Heart left ventricle (tissue), 16 donors: ENCODE results near the gene SETD3. TPM values are rescaled to one million over a fixed set of nuclear protein-coding genes. Genes with fewer than 3 reads are reported as not detected.

ENCODE experiments used
- ATAC-seq, 4 donors: fragments of 200-7000 bp; cut with Tn5 transposase; one replicate each; pipeline ENCODE4 v1.9.1; 2020 to 2022; ENCODE audit warnings: moderate library complexity in 4 of 4, mild to moderate bottlenecking in 3 of 4, moderate number of reproducible peaks in 1 of 4
- DNase-seq, 5 donors: peaks; one replicate each; pipeline ENCODE4 v3.0.0-alpha.2; 2020
- H3K27ac ChIP-seq, 12 donors: fragments of 200-600 bp; sonication (generic) in 4 of 12; one replicate each; pipeline versions ENCODE4 v1.5.0 to v1.8.0; 2016 to 2022; ENCODE audit warnings: mild to moderate bottlenecking in 2 of 12
- H3K27me3 ChIP-seq, 9 donors: fragments of 200-600 bp; sonication (generic) in 2 of 9; one replicate each; pipeline versions ENCODE4 v1.5.1 to v1.8.0; 2016 to 2022; ENCODE audit warnings: mild to moderate bottlenecking in 3 of 9
- H3K36me3 ChIP-seq, 9 donors: fragments of 200-600 bp; sonication (generic) in 2 of 9; one replicate each; pipeline versions ENCODE4 v1.5.0 to v1.8.0; 2018 to 2022; ENCODE audit warnings: mild to moderate bottlenecking in 2 of 9
- H3K4me1 ChIP-seq, 12 donors: fragments of 200-600 bp; sonication (generic) in 4 of 12; one replicate each; pipeline versions ENCODE4 v1.5.0 to v1.8.0; 2016 to 2022; ENCODE audit warnings: mild to moderate bottlenecking in 3 of 12
- H3K4me3 ChIP-seq, 12 donors: fragments of 200-600 bp; sonication (generic) in 4 of 12; one replicate each; pipeline versions ENCODE4 v1.5.0 to v1.8.0; 2017 to 2022; ENCODE audit warnings: mild to moderate bottlenecking in 9 of 12, moderate library complexity in 4 of 12
- H3K9me3 ChIP-seq, 12 donors: fragments of 200-600 bp; sonication (generic) in 4 of 12; one replicate each; pipeline versions ENCODE4 v1.5.0 to v1.8.0; 2016 to 2022; ENCODE audit warnings: mild to moderate bottlenecking in 1 of 12
- POLR2A ChIP-seq, 2 donors: fragments of 450-650 bp; IDR thresholded peaks; one replicate each; pipeline ENCODE4 v1.6.1; 2017; ENCODE audit warnings: antibody characterized with exemption in 2 of 2, mild to moderate bottlenecking in 2 of 2, moderate library complexity in 2 of 2
- WGBS, 4 donors: extraction: QIAGEN DNeasy Blood & Tissue Kit in 2 of 4; methylation state at CpG; one replicate each; pipeline versions ENCODE4 v1.1.5 to v1.1.7; 2013 to 2018; 5-methylcytosine and 5-hydroxymethylcytosine counted together
- intact Hi-C, 10 donors: fragments of 100-400 bp; cut with DNase I; formaldehyde crosslinking; loops; one replicate each; pipeline versions ENCODE4 v1.11.1 to v1.14.2; 2022
- polyA plus RNA-seq, 2 donors: library from polyadenylated mRNA; stranded (reverse); fragments of 200-250 nt; gene quantifications; one replicate each; pipeline ENCODE4 v1.2.3, GENCODE V29; 2013
- total RNA-seq, 9 donors: library from RNA; depleted of rRNA in 2 of 9; stranded (reverse); fragments of >200 nt in 2 of 9; fragmentation: NEBNext Ultra II Directional in 3 of 9; extraction: Animal tissue kit (Norgen Biotek cat#: 25700) in 3 of 9; gene quantifications; one replicate each; pipeline versions ENCODE4 v1.1.0 to v1.2.4, GENCODE V29; 2016 to 2023
- TF ChIP-seq, protein P1 (sequence below), 12 donors: fragments of 200-600 bp; sonication (generic) in 4 of 12; IDR thresholded peaks; one replicate each; pipeline versions ENCODE4 v1.5.0 to v1.8.0; 2018 to 2022; ENCODE audit warnings: antibody characterized with exemption in 12 of 12, mild to moderate bottlenecking in 5 of 12
- donor health status: ischemic (EF 13 %, LVEDD 7.1; RV severe dilation, severe dysfunction).
- donor health status: healthy with polysubstance abuse.
- donor health status: DM: no; HTN: yes; CAD: no.
- donor health status: DM: no; HTN: no; CAD: no.
- donor health status: ischemic (EF 25% LVEDD 6.9; RV normal size, moderate dysfunction).
- donor health status: ischemic (EF 25% LVEDD 5.7; RV mildly dilated, moderate dysfunction).
- donor health status: healthy.
- donor health status: DM: yes; HTN: yes; CAD: no.
- donor health status: ischemic (EF 35%, LVEDD 5.7; RV mildly dilated, moderate dysfunction).
- donor health status: nonischemic (EF 11% LVEDD 7.7; RV severe dilation, severe dysfunction).
- donor health status: DM: yes; HTN: yes; CAD: no.
- donor health status: PGD.
- donor health status: ischemic (EF 29% LVEDD 5.4; RV normal size, mild dysfunction).
- donor health status: nonischemic (EF 23%, LVEDD 6.1; RV moderate dilation, normal function).

SETD3 gene
- total and polyA plus RNA-seq, 11 donors, result 49.7 to 130 (median 92.6) TPM

- no peak for TF ChIP-seq POLR2A (IDR thresholded peaks at IDR 0.05)
- TF ChIP-seq, protein P1, sequence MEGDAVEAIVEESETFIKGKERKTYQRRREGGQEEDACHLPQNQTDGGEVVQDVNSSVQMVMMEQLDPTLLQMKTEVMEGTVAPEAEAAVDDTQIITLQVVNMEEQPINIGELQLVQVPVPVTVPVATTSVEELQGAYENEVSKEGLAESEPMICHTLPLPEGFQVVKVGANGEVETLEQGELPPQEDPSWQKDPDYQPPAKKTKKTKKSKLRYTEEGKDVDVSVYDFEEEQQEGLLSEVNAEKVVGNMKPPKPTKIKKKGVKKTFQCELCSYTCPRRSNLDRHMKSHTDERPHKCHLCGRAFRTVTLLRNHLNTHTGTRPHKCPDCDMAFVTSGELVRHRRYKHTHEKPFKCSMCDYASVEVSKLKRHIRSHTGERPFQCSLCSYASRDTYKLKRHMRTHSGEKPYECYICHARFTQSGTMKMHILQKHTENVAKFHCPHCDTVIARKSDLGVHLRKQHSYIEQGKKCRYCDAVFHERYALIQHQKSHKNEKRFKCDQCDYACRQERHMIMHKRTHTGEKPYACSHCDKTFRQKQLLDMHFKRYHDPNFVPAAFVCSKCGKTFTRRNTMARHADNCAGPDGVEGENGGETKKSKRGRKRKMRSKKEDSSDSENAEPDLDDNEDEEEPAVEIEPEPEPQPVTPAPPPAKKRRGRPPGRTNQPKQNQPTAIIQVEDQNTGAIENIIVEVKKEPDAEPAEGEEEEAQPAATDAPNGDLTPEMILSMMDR (IDR thresholded peaks at IDR 0.05), result no peak
- no peaks in the 10 kb centered on the region for H3K9me3 ChIP-seq
- H3K4me3 ChIP-seq, result no peak overlapping the region
- no peak overlapping the region for H3K27ac ChIP-seq
- intact Hi-C loops, result no loop called here
- peaks cover 0 to 71% (median 38%) of the 10 kb centered on the region in 12 donors for H3K4me1 ChIP-seq
- ATAC-seq (no peak), DNase-seq (no peak)
- H3K27me3 ChIP-seq, result no peaks in the 10 kb centered on the region
- H3K36me3 ChIP-seq, result no peaks in the 10 kb centered on the region
- WGBS, 4 donors, result 87 to 95% (median 89%) methylated on average over 7 of the region's 7 CpGs
Measured at GRCh38 chr14:99471731-99472130, 8.9 kb downstream of the SETD3 start.

GRCh38 chr14:99468836-99469592 is 11.6 kb downstream of the SETD3 start:
- Histone ChIP-seq H3K4me3 (no peak overlapping the region), H3K4me1 (peaks cover 0 to 49% (median 25%) of the 10 kb centered on the region in 12 donors), H3K9me3 (no peaks in the 10 kb centered on the region), H3K36me3 (peaks cover 0 to 18% (median 16%) of the 10 kb centered on the region in 9 donors), H3K27ac (no peak overlapping the region), H3K27me3 (no peaks in the 10 kb centered on the region)
- no peak for DNase-seq
- TF ChIP-seq, protein P1 (IDR thresholded peaks at IDR 0.05), result no peak
- TF ChIP-seq POLR2A (IDR thresholded peaks at IDR 0.05), result no peak
- intact Hi-C loops, result no loop called here
- no peak for ATAC-seq
- WGBS, 4 donors, result 67 to 78% (median 73%) methylated on average over 8 of the region's 8 CpGs

- H3K4me1 ChIP-seq, result peaks cover 0 to 48% (median 21%) of the 10 kb centered on the region in 12 donors
- intact Hi-C loops, result no loop called here
- peak overlapping the region in 1 of 12 donors; percentile 4 for H3K27ac ChIP-seq
- peaks cover 0 to 26% (median 25%) of the 10 kb centered on the region in 9 donors for H3K36me3 ChIP-seq
- H3K27me3 ChIP-seq, result no peaks in the 10 kb centered on the region
- 62 to 73% (median 69%) methylated on average over 4 of the region's 4 CpGs for WGBS, 4 donors
- DNase-seq, result no peak
- H3K9me3 ChIP-seq, result no peaks in the 10 kb centered on the region
- H3K4me3 ChIP-seq, result no peak overlapping the region
- no peak for TF ChIP-seq POLR2A (IDR thresholded peaks at IDR 0.05)
- TF ChIP-seq, protein P1 (IDR thresholded peaks at IDR 0.05), result no peak
- peak in 1 of 4 donors; percentile 28 for ATAC-seq
Measured at GRCh38 chr14:99468081-99468480, 12.6 kb downstream of the SETD3 start.

GRCh38 chr14:99467336-99468078 is 13.2 kb downstream of the SETD3 start:
- Histone ChIP-seq H3K36me3 (peaks cover 0 to 32% (median 31%) of the 10 kb centered on the region in 9 donors), H3K27me3 (no peaks in the 10 kb centered on the region), H3K4me3 (no peak overlapping the region), H3K27ac (peak overlapping the region in 1 of 12 donors; percentile 4), H3K9me3 (no peaks in the 10 kb centered on the region), H3K4me1 (peaks cover 0 to 45% (median 18%) of the 10 kb centered on the region in 12 donors)
- ATAC-seq (peak in 3 of 4 donors; percentile 55 to 73 (median 72)), DNase-seq (no peak)
- 35 to 44% (median 41%) methylated on average over 9 of the region's 9 CpGs for WGBS, 4 donors
- intact Hi-C loops, result no loop called here
- no peak for TF ChIP-seq POLR2A (IDR thresholded peaks at IDR 0.05)
- TF ChIP-seq, protein P1 (IDR thresholded peaks at IDR 0.05), result no peak
